ENCODE data around the gene PIP5KL1.

The PIP5KL1 gene

GRCh38 chr9:127950513-127951289 is 20.1 kb upstream of the PIP5KL1 start:
- no peak for DNase-seq (ENCODE audit: low read depth in 1 of 2, low spot score in 1 of 2)

DNA sequence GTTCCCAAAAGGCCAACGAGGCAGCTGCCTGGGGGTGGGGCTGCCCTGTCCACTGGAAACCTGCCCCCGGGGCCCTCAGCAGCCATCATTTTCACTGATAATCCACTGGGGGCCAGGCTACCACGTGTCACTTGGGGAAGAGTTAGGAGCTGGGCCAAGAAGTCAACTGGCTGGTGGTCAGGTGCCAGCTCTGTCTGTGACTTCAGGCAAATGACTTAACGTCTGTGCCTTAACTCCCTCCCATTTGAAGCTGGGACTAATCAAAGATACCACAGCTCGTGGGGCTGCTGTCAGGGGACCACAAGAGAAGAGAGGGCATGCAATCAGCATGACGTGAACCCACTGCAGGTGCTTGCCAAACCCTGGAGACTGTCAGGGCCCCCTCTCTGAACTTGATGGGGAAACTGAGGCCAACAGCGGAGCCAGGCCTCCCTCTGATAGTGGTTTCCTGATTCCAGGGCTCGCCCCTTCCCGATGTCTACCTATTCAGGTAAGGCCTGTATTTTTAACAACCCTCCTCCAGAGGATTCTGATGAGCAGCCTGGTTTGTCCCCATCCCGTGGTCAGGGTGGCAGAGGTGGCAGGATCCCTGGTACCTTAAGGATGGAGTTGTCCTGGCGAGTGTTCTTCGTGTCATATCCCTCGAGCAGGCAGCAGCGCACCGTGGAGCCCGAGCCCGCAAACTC is 19.4 kb upstream of the PIP5KL1 start:
- no peak for DNase-seq (ENCODE audit: low read depth in 1 of 2, low spot score in 1 of 2)

DNA sequence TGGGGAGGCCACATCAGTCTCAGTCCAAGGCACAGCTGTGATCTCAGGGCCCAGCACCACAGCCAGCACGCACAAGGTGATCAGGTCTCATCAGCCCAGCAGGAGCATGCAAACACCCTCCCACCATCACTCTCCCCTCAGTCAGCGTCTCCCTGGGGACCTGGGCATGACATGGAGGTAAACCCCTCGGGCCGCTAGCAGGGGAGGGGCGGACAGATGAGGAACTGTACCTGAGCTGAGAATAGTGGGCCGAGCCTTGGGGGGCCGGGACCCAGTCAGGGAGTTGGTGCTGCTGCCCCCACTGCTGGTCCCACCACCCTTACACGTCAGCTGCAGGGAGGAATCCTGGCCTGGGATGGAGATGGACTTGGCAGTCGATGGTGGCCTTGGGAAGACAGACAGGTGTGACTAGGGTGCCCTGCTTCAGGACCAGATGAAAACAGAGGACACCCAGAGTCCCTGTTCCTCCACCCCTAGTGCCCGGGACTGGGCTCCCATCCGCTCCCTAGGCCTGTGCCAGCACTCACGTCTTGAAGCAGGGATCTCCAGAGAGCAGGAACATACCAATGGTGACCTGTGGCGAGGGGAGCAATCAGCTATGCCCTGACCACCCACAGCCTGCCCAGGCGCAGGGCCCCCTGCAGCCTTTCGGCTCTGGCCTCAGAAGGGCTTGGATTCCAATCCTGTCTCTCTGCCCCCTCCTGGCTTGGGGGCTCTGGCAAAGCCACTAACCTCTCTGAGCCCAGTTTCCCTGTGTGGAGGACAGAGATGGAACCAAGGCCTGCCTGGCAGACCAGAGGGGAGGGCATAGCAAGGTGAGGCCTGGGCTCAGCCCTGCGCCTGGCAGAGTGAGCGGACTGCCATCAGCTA is 17.5 kb upstream of the PIP5KL1 start:
- DNase-seq (ENCODE audit: low read depth in 1 of 2, low spot score in 1 of 2), result no peak

GRCh38 chr9:127946728-127947127 is 16.2 kb upstream of the PIP5KL1 start:
- DNase-seq (ENCODE audit: low read depth in 1 of 2, low spot score in 1 of 2), result no peak

GRCh38 chr9:127945942-127946341 is 15.4 kb upstream of the PIP5KL1 start:
- DNase-seq (ENCODE audit: low read depth in 1 of 2, low spot score in 1 of 2), result no peak

- no peak for DNase-seq (ENCODE audit: low read depth in 1 of 2, low spot score in 1 of 2)
Measured at GRCh38 chr9:127945338-127945737, 14.8 kb upstream of the PIP5KL1 start.

DNA sequence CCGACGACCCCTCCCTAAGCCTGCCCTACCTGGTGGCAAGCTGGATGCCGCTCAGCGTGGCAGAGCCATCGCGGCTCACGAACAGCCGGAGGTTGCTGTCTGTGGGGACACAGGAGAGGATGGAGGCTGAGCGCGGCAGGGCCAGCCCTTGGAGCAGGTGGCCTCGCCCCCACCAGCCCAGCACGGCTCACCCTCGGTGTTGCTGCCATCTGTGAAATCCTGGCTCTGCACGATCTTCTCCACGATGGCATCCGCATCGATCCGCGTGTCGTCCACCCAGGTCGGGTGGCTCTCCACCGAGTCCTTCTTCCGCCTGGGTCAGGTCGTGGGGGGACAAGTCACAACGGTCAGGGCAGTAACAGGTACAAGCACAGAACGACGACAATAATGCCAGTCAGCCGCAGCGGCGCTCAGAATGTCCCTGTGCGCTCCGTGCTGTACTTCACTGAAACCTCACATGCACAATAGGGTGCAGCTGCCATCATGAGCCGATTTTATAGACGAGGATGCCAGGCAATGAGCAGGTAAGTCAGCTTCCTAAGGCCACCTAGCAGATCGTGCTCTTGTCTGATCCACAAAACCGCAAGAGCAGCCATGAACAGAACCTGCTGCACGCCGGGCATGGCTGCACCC is 14.1 kb upstream of the PIP5KL1 start:
- no peak for DNase-seq (ENCODE audit: low read depth in 1 of 2, low spot score in 1 of 2)

- DNase-seq (ENCODE audit: low read depth in 1 of 2, low spot score in 1 of 2), result peak; percentile 53 to 77
Measured at GRCh38 chr9:127943731-127944144, 13.2 kb upstream of the PIP5KL1 start.

DNA sequence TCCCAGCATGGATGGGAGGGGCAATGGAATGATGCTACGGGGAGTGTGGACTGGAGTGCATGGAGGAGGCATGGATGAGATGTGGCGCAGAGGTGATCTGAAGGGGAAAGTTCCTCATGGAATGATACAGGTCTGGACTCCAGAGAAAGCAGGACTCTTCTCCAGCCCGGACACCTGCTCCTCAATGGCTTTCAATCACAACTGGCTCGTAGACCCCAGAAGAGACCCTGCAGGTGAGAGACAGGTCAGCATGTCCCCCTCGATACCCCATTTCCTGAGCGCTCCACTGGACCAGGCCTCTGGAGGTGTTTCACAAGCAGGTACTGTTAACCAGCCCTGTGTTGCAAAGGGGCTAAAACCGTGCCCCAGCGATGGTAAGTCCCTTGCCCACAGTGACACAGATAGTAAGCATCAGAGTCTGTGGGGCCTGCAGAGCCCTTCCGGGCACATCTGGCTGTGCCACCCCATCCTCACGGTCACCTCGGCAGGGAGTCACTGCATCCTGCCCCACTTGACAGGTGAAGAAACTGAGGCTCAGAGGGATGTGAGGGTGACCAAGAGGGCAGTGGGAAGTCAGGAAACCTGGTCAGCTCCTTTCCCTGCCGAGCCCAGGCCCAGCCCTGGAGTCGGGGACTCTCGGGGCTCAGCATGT is 12.6 kb upstream of the PIP5KL1 start:
- DNase-seq (ENCODE audit: low read depth in 1 of 2, low spot score in 1 of 2), result no peak

DNA sequence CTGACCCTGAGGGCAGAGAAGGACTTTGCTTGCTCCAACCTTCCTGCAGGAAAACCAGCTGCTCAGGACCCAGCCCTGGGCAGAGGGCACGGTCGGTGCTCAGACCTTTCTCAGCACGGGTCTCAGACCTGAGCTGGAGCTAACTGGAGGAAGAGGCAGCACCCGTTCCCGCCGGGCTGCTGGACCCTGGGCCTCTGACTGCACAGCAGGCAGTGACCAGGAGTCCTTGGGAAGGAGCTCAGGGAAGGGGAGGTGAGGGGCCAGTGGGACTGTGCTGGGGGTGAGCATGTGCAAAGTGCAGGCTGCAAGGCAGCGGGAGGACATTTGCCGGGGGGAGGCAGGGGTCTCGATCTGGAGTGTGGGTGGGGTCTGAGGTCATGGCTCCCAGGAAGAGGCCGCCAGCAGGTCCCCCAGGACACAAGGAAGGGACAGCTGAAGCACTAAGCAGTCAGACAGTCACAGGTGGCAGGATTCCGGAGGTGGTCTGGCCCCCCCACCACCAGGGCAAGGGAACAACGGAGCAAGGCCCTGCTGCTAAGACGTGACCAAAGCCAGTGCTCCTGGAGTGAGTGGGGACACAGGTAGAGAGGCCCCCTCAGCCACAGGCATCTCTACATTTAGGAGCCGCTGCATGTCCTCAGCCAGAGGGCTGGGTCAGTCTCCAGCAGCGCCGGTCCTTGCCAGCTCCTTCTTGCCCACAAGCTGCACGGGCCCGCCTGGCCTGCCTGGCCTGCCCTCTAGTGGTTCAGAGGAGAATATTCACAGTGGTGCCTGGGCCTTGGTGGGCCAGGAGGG is 11.8 kb upstream of the PIP5KL1 start:
- DNase-seq (ENCODE audit: low read depth in 1 of 2, low spot score in 1 of 2), result no peak

DNA sequence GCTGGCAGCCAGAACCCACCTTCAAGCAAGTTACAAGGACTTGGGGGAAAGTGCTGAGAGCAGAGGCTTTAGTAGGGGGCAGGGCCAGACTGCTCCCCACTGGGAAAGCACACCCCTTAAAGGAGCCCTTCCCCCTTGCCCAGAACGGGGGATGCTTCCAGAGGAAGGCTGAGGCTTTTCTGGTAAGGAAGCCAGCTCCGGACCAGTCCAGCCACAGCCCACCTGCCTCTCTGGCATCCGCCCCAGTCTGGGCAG is 11.3 kb upstream of the PIP5KL1 start:
- no peak for DNase-seq (ENCODE audit: low read depth in 1 of 2, low spot score in 1 of 2)

DNA sequence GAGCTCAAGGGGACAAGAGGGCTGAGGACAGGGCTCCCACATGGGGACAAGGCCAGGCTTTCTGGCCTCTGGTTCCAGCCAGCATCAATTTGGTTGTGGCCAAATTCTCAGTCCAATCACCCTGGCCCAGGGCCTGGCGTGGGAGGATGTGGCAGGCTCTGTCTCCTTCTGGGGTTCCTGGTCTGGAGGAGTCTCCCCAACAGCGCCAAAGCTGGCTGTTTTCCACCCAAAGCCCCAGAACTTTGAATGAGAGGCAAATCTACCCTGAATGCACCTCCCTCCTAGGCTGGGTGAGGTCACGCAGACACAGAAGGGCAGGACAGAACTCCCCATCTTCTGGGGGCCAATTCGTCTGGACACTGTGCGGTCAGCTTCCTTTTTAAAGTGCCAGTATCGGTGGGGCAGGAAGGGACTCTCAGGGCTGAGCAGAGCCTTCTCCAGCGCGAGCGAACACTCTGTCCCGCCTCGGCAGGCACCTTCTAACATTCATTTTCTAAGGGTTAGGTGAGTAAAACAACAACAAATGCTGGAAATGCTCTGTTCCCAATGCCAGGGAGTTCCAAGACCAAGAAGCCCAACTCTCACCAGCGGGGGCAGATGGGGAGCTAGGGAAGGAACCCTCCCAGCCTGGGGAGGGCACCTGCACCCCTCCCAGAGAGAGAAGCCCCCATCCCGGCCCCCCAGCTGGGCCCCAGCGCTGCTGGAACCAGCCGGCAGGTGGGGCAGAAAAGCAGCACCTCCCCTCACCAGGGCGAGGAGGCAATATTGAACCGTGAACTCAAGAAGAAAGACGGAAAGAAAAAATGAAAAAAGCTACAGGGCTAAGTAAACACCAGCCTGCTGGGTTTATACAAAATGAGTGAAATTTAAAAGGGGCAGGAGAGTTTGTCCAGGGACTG is 10.7 kb upstream of the PIP5KL1 start:
- DNase-seq (ENCODE audit: low read depth in 1 of 2, low spot score in 1 of 2), result no peak

DNA sequence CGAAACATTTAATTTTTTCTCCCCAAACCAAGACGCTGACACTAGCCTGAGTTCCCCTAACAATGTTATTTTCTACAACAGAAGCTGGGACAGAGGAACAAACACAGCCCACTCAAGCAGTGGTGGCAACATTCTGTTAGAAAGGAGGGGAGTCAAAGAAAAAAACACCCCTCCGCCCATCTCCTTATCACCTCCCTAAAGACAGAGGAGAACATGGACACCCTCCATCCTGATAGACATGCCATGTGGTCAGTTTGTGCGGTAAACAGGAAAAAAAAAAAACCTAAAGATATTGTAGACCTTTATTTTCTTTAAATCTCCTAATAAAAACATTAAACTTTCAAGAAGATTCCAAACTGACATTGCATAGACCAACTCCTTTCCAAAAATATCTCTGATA is 10.0 kb upstream of the PIP5KL1 start:
- no peak for DNase-seq (ENCODE audit: low read depth in 1 of 2, low spot score in 1 of 2)

GRCh38 chr9:127938298-127938690 is 7.7 kb upstream of the PIP5KL1 start:
- DNase-seq (ENCODE audit: low read depth in 1 of 2, low spot score in 1 of 2), result no peak

DNA sequence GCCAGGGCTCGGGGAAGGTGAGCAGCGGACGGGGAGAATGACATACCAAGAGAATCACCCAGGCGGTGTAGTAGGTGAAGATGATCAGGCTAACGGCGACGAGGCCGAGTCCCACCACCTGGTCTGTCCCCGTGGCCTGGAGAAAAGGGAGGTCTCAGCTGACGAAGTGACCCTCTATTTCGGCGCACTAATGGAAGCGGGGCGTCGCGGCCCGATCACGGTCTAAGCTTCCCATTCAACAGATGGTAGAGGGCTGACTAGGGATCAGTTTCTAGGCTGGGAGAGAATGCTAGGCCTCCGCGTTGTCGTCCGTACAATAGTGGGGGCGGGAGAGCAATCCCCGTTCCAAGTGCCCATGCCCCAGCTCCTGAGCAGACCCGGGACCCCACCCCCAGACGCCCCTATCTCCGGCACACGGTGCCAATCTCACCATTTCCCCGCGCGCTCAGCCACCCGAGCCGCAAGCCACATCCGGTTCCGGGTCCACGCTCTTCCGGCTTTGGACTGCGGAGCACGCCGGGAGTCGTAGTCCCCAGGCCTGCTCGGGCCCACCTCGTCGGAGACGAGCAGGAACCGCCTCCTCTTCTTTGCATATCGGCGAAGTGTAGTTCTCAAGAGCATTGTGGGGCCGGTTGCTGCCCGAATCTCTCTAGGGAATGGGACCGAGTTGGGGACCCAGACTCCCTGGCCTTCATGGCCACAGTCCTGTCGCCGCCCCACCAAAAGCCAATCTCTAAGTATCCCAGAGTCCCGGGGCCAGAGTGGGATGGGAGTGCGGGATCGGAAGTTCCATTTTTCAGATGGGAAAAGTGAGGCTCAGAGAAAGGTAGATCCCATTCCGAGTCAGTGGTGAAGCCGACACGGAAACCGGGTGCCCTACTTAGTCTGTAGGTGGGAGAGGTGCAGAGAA is 7.1 kb upstream of the PIP5KL1 start, which contains the start of gene DPM2:
Gene DPM2 (minus strand): TSS at position 467 of the 910 bp plus-strand sequence. CDS start 34 bp downstream, at position 433.
- DNase-seq (ENCODE audit: low read depth in 1 of 2, low spot score in 1 of 2), result peak; percentile 60 to 82

- DNase-seq (ENCODE audit: low read depth in 1 of 2, low spot score in 1 of 2), result no peak
Measured at GRCh38 chr9:127937056-127937387, 6.4 kb upstream of the PIP5KL1 start.

GRCh38 chr9:127936347-127936852 is 5.8 kb upstream of the PIP5KL1 start:
- DNase-seq (ENCODE audit: low read depth in 1 of 2, low spot score in 1 of 2), result no peak

GRCh38 chr9:127935765-127936221 is 5.2 kb upstream of the PIP5KL1 start:
- no peak for DNase-seq (ENCODE audit: low read depth in 1 of 2, low spot score in 1 of 2)

Data from activated CD4-positive, alpha-beta T cell treated with anti-CD3 and anti-CD28 coated beads, Interleukin-2, amount 50 U/mL, for 24 hours (primary cell).